ENCODE results near the gene RPS3.

The RPS3 gene

DNA sequence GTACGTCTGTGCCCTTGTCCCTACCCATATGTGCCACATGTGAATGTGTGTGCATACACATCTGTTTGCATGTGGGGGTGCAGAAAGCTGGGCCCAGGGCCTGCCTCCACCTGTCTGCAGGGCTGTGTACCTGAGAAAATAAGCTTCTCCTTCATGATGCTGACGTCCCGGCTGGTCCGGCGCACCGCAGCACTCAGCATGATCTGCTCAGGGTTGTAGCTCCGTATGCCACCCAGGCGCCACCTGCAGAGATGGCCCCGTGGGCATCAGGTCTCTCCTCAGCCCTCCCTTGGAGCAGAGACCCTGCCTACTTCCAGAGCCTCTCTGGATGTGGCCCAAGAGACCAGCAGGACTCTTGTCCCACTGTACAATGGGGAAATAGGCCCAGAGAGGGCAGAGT, 37.5 kb downstream of the RPS3 start:
- no peak for DNase-seq

DNA sequence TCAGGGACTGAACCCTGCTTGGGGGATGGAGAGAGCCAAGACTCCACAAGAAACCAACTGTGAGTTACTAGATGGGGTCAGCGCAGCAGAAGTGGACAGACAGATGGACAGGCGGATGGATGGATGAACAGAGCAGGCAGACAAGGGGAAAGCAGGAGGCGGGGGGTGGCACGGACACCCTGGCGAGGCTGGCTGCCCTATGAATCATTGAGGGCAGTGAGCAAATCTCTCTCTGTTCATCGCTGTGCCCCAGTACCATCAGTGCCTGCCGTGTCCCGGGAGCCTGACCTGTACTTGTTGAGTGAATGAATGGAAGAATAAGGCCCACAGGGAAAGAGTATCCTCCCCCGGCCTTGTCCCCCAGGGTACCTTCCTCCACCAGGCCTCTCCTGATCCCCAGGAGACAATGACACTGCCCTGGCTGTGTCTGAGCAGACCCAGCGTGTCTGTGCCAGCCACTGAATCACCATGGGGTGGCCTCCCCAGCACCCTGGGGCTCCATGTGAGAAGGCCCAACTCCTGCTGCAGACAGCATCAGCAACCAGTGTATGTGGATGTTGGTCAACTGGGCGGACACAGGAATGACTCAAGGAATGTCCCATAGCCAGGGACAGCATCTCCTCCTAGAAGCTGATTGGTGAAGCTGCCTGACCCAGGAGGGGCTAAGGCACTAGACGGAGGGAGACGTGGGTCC, 38.8 kb downstream of the RPS3 start:
- DNase-seq: no peak

DNA sequence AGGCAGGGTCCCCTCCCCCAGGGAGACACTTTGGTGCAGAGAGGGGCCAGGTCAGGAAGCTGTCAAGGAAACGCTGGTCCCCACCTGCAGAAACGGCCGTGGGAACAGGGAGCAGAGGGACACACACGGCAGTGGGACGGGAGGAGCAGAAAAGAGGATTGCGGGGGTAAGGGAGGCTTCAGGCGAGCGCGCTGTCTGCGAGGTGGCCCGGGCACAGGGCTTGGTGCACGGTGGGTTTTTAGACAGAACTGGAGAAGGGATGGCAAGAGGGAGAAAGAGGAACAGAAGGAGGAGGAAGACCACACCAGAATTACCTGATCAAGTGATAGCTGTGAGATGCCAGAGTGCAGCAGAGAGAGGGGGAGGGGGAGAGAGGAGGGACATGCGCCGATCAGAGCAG, 39.7 kb downstream of the RPS3 start:
- no peak for DNase-seq

DNA sequence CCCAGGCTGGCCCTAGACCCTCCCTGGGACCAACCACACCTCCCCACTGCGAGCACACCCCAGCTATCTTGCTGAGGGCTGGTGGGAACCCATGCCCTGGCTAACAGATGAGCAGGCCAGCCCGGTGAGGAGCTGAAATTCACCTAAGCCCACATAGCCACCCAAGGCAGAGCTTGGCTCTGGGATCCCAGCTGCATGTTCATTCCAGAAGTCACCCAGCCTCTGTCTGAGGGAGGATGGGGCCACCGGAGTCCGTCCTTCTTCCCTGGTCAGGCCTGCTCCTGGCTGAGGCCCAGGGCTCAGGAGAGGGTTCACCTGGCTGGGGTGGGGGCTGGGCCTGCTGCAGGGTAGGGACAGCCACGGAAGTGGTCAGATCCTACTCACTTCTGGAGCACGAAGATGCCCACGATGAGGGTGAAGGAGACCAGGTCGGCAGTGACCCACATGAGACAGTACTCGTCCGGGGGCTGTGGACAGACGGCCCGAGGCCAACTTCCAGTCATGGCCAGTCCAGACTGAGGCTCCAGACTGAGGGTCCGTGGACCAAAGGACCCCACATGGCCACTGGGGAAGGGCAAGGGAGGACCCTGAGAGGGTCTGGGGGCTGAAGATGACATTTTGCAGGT, 40.3 kb downstream of the RPS3 start:
- no peak for DNase-seq

DNA sequence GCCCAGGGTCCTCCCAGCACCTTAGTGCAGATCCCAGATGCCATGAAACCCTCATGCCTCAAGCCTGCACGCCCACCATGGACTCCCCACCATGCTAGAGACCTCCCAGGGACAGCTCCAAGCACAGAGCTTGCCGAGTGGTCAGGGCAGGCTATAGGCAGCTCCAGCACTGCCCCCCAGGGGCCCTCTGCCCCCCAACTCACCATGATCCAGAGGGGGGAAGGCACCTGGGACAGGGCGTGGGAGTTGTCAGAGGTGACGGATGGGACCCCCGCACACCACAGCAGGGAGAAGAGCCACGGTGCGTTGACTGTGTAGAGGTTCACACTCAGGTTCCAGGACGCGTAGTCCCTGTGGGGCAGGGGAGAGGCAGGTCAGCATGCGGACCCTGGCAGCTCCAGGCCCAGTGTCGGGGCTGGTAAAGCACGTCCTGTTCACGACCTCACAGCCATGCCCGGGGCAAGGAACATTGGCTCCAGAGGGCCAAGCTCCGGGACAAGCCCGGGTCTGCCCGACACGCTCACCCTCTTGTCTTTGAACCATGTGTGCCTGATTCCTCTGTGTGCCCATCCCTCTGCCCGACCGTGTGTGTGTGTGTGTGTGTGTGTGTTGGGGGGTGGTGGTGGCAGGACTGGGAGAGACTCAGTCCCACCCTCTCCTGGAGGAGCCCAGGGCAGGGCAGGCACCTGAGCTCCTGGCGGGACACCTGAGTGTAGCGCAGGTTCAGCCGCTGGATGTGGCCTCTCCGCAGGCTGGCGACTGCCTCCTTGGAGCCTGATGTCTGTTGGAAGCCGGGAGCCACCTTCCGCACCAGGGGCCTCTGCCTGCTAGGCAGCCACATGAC, 41.9 kb downstream of the RPS3 start:
- no peak for DNase-seq

DNA sequence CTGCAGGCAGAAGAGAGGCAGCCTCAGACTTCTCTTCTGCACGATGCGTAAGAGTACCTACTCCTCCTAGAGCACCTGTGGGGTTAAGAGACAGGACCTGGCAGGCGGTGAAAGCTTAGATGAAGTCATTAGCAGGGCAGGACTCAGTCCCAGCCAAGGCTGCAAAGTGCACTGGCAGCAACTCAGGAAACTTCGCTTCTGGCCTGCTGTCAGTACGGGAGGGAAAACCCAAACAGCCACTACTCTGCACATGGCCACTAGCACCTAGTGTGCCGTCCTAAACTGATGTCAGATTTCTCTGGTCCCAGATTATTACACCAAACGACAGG, 42.5 kb downstream of the RPS3 start:
- no peak for DNase-seq

DNA sequence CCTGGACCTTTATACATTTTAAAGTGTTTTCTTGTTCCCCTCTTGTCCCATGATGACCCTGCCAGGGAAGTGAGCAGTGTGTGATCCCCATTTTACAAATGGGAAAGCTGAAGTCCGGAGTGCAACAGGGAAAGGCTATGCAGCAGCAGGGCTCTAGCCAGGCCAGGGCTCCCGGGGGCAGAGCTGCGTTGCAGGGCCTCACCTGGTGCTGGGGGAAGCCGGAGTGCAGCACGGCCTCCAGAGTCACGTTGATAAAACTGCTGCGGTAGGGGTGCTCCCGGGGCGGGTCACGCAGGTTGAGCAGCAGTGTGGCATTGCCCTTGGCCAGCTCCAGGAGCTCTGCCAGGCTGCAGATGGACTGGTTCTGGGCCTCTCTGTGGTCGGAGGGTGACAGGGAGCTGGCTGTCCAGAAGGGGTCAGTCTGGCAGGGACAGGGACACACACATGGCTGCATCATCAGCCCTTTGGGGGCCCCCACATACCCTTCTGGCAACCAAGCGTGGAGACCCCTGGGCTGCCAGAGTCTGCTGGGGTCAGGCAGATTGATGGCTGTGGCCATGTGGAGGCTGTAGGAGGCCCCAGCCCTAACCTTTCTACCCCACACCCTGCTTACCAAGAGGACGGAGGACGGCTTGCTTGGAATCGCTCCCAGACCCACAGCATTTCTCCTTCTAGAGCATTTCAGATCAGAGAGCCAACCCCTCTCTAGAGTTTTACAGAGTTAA, 43.0 kb downstream of the RPS3 start:
- no peak for DNase-seq

DNA sequence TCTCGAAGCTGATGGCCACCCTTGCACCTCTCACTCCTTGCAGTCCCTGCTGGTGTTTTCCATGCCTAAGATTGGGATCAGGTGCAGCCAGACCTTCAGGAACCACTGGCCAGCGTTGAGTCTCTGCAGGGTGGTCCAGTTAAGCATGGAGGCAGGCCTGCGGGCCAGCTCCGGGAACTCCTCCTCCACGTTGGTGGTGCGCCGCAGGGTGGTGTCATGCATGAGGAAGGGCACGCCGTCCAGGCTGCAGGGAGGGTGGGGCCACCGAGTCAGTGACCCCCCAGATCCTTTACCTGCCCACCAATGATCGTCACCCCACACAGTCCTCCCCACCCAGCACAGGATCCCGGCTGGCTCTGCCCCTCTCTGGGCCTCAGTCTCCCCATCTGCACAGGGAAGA, 43.7 kb downstream of the RPS3 start:
- no peak for DNase-seq

DNA sequence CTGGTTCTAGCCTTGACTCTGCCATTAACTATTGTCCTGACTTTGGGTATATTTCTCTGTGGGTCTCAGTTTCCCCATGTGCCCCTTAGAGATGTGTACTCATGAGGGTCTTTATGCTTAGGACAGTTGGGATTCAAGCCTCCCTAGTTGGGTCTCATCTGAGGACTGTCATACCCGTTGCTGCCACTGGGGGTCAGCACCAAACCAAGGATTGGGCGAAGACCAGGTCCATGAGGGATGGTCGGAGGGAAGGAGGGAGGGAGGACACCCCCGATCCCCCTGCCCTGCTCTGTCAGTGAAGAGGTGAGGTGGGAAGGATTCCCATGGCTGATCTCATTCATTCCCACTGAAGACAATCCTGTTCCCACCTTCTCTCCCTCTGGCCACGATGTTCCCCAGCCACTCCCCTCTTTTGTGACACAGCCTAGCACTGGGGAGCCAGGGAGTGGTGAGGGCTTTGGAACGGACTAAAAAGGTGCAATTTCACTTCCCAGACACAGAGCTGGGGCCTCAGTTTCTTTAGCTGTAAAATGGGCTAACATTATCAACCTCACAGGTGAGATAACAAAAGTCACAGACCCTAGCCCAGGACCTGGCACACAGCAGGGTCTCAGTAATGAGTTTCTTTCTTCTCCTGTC, 46.1 kb downstream of the RPS3 start:
- DNase-seq: peak; percentile 66 to 72

DNA sequence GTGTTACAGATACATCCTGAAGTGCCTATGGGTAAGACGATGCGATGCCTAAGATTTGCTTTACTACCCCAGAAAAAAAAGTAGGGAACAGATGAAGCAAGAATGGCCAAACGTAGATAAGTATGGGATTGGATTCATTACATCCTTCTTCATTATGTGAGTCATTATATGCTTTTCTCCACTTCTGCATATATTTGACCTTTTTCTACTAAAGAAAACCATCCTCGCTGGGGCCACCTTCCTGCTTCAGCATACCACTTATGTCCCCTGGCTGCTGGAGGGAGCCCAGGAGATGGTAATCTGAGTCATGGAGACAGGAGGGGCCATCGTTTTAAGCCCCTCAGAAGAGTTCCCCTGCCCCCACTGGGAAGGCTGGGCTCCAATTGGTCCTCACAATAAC, 48.1 kb downstream of the RPS3 start:
- DNase-seq: no peak

DNA sequence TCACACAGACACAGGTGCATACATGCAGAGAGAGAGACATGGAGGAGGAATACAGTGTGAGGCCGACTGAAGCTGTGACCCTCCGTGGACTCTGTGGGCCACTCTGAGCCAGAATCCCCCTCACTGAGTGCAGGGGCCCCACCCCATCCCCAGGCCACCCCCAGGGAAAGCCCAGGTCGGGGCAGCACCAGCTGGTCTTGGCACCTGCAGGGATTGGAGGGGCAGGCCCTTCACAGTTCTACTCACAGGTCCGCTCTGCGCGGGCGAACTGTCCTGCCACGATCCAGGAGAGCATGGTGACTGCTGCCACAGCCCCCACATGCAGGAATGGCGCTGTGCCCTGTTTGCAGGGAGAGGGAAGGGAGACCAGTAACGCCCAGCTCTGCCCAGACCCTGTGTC, 50.0 kb downstream of the RPS3 start:
- DNase-seq: no peak

DNA sequence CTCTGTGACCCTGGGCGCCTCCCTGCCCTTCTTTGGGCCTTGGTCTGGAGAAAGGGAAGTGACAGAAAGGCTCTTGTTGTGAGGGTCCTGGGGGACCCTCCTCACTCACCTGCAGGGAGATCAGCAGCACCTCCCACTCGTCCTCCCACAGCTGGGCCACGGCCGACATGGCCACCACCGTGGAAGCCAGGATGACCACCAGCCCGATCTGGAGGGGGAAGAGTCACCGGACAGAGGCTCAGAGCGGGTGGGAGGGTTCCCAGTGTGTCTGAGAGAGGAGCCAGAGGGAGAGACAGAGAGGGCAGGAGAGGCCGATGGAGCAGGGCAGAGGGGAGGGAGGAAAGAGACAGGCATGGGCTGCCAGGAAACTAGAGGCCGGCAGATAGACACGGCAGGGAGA, 50.5 kb downstream of the RPS3 start:
- no peak for DNase-seq

DNA sequence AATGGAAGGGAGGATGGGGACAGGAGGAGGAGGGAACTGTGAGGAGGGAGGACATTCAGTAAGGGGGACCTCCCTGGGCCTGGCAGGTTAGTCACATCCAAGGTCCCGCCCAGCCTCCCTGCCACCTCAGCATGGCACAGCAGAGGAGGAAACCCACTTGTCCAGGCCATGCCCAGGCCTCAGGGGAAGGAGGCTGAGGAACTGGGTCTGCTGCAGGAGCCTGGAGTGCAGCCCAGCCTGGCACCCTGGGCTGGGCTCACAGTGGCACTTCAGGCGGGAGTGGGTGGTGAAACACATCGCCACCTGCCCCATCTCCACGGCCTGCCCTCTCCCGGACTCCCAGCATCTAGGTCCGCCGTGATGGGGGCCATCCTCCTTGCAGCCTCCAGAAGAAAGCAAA, 50.9 kb downstream of the RPS3 start:
- no peak for DNase-seq

DNA sequence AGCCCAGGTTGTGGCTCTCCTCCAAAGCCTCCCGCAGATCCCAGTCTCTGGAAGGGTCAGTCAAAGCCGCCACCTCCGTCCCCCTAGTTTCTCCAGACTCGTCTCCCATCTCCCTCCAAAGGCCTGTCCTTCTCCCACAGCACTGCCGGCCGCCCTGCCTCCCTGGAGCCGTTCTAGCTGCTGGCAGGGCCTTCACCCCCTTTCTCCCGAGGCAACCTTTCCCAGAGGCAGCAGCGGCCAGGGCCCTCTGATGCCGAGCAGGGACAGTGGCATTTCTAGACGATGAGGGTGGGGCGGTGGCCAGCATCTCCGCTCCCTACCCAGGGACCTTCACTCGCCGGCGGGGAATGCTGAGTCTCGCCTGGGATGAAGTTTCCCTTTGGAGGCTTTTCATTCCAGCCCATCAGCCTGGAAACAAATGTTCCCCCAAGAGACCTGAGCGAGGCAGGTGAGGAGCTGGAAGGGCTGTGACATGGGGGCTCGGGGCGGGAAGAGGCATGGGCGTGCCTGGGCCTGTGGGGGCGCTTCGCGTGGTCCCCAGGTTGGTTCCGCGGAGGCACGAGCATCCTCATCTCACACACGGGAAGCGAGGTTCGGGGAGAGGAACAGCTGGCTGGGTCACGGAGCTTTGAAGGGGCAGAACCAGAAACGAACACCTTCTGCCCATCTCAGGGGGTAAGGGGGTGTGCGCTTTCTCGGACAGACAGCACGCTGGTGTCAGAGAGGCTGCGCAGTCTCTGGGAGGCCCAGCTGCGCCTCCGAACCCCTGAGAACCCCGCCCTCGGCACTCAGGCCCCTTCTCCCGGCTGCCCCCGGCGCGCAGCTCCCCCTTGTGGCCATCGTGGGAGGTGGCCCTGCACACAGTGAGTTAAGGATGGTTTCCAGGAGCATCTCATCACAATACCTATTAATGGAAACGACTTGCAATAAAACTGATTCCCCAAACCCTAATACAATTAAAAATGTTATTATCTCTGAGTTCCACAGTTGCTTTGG, 51.8 kb downstream of the RPS3 start:
- DNase-seq: peak in 1 of 2 donors; percentile 27

DNA sequence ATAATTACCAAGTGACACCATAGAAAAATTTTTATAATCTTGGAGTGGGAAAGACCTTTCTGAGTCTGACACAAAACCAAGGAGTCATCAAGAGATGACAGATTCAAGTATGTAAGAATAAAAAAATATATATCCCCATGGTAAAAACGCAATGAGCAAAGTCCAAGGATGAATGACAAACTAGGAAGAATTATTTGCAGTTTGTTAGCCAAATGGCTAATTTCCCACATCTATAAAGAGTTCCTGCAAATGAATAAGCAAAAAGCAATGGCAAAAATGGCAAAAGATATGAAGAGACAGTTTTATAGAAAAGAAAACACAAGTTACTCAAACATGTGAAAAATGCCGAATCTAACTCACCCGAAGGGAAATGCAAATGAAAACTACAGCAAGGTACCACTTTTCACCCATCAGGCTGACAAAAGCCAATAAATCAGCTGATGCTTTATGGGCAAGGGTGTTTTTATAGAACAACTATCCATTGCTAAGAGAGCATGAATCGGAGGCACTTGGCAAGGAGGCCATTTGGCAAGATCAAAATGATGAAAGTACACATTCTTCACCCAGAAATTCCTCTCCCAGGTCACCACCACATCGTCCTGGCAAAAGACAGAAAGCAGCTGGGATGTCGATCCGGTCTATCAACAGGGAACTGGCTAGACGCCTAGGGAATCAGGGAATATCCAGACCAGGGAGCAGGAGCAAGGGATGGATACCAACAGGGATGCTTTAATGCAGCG, 54.8 kb downstream of the RPS3 start:
- no peak for DNase-seq

DNA sequence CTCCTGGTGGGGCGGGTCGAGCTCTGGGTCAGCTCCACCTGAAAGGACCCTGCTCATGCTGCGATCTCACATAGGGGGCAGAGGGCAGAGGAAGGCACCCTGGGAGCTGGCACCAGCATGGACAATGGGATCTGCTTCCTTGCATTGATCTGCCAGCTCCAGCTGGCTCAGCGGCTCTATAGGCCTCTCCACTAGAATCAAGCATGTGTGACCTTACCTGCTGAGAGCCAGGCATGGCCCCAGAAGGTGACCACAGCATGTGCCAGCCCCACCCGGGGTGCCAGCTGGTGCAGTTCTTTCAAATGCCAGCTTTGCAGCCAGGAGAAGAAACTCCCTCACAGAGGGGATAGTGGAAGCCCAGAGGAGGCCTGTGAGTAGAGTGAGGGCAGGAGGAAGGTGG, 55.7 kb downstream of the RPS3 start:
- DNase-seq: no peak

Data from CD4-positive, alpha-beta T cell treated with Interleukin-4 for 1 hour (primary cell).